RWPE1 (cell line): ENCODE results near the gene SH3RF1.

Source experiments
- CTCF ChIA-PET: fragments of 350-600 bp; sonication (Branson Sonifier 250); formaldehyde crosslinking; extraction: SDS; loops from one replicate; lab custom pipeline; 2021; lab: Yijun Ruan, JAX
- POLR2A ChIA-PET: fragments of 400-600 bp; formaldehyde crosslinking; extraction: SDS; loops from one replicate; lab custom pipeline; 2020; ENCODE audit warnings: antibody characterized with exemption; ENCODE audit not compliant: low non-redundant PET; lab: Yijun Ruan, JAX
- DNase-seq: peaks from one replicate; pipeline ENCODE4 v3.0.0; 2012; ENCODE audit warnings: low spot score
- H3K27ac ChIP-seq: fragments of 450-650 bp; 2 replicates; pipeline ENCODE4 v1.5.1; 2017
- TF ChIP-seq, protein P1 (sequence below): fragments of 450-650 bp; conservative IDR thresholded peaks from 2 replicates; pipeline ENCODE4 v1.5.1; 2017; ENCODE audit warnings: low read depth, mild to moderate bottlenecking

The SH3RF1 gene

DNA sequence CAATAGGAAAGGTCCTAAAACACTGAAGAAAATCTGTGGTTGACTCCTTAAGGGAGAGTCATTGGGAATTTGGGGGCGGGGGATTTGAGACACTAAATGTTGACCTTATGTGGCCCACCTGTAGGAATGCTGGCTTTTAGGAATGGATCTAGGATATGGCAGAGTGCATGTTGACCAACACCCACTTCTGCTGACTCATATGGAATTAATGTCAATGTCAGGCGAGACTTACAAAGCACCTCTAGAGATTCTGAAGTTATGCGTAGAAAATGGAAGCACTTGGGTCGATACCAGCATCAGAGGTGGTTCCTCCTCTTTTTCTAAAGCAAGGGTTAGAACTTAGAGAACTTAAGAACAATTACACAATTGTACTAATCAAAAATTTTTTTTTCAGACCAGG is 160.1 kb downstream of the SH3RF1 start:
- POLR2A ChIA-PET, result no interaction called here
- H3K27ac ChIP-seq, result no peak overlapping the region
- CTCF ChIA-PET, result interaction anchor here (0.6 to 0.8 kb wide), 2 partner anchors 222 to 379 kb away, joined by 3 read pairs; no protein-coding TSS in a partner anchor
- TF ChIP-seq, protein P1, sequence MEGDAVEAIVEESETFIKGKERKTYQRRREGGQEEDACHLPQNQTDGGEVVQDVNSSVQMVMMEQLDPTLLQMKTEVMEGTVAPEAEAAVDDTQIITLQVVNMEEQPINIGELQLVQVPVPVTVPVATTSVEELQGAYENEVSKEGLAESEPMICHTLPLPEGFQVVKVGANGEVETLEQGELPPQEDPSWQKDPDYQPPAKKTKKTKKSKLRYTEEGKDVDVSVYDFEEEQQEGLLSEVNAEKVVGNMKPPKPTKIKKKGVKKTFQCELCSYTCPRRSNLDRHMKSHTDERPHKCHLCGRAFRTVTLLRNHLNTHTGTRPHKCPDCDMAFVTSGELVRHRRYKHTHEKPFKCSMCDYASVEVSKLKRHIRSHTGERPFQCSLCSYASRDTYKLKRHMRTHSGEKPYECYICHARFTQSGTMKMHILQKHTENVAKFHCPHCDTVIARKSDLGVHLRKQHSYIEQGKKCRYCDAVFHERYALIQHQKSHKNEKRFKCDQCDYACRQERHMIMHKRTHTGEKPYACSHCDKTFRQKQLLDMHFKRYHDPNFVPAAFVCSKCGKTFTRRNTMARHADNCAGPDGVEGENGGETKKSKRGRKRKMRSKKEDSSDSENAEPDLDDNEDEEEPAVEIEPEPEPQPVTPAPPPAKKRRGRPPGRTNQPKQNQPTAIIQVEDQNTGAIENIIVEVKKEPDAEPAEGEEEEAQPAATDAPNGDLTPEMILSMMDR, result no peak
- no peak for DNase-seq

DNA sequence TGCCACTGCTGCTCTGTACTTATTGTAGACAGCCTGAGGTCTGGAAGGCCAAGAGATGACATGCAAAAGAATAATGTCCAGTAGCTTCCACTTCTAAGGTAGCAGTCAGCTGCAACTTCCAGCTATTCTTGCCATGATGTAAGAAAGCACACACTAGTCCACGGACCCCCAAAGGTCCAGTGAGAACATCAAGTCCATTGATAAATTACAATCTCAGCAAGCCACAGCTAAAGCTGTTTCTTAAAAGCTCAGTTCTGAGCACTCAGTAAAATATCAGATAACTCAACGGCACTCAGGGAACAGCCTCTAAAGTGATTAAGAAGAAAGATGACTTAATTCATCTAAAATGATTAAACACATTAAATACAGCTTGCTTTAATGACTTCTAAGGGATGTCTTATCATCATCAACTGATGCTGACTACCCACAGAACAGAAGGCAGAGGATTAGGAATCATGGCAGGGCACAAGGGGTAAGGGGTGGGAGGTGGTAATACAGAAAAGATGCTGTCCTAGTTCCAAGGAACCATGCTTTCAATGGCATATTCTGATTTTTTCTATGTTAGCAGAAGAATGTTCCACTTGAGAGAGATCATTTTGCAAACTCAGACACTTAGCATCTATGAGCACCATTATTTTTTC is 161.6 kb downstream of the SH3RF1 start:
- no peak overlapping the region for H3K27ac ChIP-seq
- CTCF ChIA-PET, result interaction anchor here (1.1 kb wide), 1 partner anchor 376 kb away, joined by 3 read pairs; no protein-coding TSS in a partner anchor
- TF ChIP-seq, protein P1, result no peak
- DNase-seq, result no peak
- POLR2A ChIA-PET, result no interaction called here

DNA sequence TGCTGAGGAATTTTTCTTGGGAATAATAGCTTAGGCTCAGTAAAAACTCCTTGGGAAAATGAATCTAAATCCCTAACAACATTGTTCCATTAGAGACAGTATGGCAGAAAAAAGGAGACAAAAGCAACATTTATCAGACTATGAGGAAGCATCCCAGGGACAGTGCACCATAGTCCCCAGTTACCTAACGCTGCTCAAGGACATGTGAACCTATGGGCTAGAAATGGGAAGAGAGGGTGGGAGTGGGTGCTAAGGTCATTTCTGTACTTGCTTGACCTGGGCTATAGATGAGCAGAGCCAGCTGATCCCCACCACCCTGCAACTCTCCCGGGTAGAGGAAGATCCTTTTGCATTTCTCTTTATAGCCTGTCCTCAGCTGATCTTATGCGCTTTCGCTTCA is 162.5 kb downstream of the SH3RF1 start:
- no peak overlapping the region for H3K27ac ChIP-seq
- TF ChIP-seq, protein P1, result no peak
- DNase-seq, result no peak
- POLR2A ChIA-PET, result no interaction called here
- CTCF ChIA-PET, result interaction anchor here (1.1 kb wide), 1 partner anchor 377 kb away, joined by 3 read pairs; no protein-coding TSS in a partner anchor

DNA sequence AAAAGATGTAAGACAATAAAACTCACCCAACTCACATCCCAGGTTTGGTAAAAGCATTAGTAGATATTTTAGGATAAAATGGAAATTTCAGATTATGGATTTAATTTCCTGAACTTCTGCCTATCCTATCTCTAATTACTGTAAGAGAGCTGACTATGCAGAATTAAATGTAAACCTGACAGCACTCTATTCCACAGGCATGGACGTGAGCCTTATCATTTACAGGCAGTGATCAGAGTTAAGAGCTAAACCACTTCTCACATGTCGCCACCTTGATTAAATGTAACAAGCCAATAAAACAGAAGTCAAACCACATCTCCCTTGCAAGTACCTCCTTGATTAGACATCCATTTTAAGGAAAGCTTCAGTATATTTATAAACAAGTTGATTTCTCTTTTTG is 163.2 kb downstream of the SH3RF1 start:
- POLR2A ChIA-PET, result no interaction called here
- CTCF ChIA-PET, result no interaction called here
- no peak for DNase-seq
- H3K27ac ChIP-seq, result no peak overlapping the region
- TF ChIP-seq, protein P1, result no peak

DNA sequence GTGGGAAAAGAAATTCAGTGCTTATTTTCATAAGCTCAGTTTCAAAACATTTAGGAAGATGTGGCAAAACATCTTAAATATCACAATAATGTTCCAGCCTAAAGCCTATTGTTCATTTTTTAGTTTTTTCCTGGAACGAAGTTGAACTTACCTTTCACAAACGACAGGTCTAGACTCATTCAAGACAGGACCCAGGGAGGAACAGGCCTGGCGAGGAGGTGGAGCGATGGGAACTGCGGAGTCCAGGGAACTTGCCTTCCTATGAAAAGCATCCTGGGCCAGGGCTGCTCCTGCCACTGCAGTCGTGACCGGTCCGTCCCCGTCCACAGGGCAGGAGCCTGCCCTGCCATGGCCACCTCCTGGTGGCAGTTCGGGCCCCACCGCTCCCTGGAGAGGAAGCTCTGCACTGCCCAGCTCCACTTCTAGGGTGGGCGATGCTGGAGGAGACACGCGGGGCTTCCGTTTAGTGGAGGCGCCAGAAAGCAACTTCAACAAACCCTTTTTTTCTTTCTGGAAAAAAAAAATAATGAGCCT is 164.0 kb downstream of the SH3RF1 start:
- no peak overlapping the region for H3K27ac ChIP-seq
- TF ChIP-seq, protein P1, result no peak
- ChIA-PET POLR2A (no interaction called here), CTCF (interaction anchor here (0.7 kb wide), 1 partner anchor 11 kb away, joined by 4 read pairs; no protein-coding TSS in a partner anchor)
- DNase-seq, result no peak

DNA sequence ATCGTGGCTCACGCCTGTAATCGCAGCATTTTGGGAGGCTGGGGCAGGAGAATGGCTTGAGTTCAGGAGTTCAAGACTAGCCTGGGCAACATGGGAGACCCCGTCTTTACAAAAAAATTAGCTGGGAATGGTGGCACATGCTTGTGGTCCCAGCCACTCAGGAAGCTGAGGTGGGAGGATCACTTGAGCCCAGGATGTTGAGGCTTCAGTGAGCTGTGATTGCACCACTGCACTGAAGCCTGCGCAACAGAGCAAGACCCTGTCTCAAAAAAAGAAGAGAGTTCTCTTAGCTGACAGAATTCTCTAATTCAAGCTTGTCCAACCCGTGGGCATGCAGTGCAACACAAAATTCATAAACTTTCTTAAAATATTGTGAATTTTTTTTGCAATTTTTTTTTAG is 165.1 kb downstream of the SH3RF1 start:
- no peak for DNase-seq
- POLR2A ChIA-PET, result no interaction called here
- CTCF ChIA-PET, result no interaction called here
- no peak overlapping the region for H3K27ac ChIP-seq
- TF ChIP-seq, protein P1, result no peak
